Measurements from ENCODE around the gene HBA1. TPM values are rescaled to one million over a fixed set of nuclear protein-coding genes. Genes with fewer than 3 reads are reported as not detected.

The HBA1 gene
- total RNA-seq, 4 donors from 2014 or later, result 11.9 to 71.7 (median 41.0) TPM

GRCh38 chr16:180101-180675, 3.7 kb downstream of the HBA1 start, which contains the start of gene HBQ1:
HBQ1 (plus strand) TSS chr16:180459; CDS start chr16:180487, 28 bp downstream.
- TF ChIP-seq, protein P1, sequence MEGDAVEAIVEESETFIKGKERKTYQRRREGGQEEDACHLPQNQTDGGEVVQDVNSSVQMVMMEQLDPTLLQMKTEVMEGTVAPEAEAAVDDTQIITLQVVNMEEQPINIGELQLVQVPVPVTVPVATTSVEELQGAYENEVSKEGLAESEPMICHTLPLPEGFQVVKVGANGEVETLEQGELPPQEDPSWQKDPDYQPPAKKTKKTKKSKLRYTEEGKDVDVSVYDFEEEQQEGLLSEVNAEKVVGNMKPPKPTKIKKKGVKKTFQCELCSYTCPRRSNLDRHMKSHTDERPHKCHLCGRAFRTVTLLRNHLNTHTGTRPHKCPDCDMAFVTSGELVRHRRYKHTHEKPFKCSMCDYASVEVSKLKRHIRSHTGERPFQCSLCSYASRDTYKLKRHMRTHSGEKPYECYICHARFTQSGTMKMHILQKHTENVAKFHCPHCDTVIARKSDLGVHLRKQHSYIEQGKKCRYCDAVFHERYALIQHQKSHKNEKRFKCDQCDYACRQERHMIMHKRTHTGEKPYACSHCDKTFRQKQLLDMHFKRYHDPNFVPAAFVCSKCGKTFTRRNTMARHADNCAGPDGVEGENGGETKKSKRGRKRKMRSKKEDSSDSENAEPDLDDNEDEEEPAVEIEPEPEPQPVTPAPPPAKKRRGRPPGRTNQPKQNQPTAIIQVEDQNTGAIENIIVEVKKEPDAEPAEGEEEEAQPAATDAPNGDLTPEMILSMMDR (IDR thresholded peaks at IDR 0.05; ENCODE audit: low read depth), result no peak

- TF ChIP-seq, protein P1 (IDR thresholded peaks at IDR 0.05; ENCODE audit: low read depth), result no peak
These were observed 4.4 kb downstream of the HBA1 start for GRCh38 chr16:180681-181564.

- TF ChIP-seq, protein P1 (IDR thresholded peaks at IDR 0.05; ENCODE audit: low read depth), result no peak
These were observed 5.1 kb downstream of the HBA1 start for GRCh38 chr16:181565-182021.

- TF ChIP-seq, protein P1 (IDR thresholded peaks at IDR 0.05; ENCODE audit: low read depth), result no peak
These were observed 6.5 kb downstream of the HBA1 start for GRCh38 chr16:183005-183404.

GRCh38 chr16:185213-185612, 8.7 kb downstream of the HBA1 start:
- TF ChIP-seq, protein P1 (IDR thresholded peaks at IDR 0.05; ENCODE audit: low read depth), result no peak

DNA sequence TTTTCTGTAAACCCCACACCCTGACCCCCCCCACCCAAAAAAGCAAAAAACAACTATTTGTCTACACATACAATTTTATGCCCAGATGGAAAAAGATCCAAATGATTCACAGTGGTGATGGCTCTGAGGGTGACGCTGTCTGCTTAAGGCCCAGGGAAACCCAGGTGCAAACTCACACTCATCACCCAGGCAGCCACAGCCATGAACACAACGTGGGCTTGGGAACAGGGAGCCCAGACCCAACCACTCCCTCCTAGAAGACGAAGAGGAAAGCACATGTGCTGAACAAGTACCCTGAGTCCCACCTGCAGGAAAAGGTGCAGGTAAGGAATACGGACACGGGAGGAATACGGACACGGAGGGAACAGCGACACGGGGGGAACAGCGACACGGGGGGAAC, 9.2 kb downstream of the HBA1 start:
- TF ChIP-seq, protein P1 (IDR thresholded peaks at IDR 0.05; ENCODE audit: low read depth), result no peak

DNA sequence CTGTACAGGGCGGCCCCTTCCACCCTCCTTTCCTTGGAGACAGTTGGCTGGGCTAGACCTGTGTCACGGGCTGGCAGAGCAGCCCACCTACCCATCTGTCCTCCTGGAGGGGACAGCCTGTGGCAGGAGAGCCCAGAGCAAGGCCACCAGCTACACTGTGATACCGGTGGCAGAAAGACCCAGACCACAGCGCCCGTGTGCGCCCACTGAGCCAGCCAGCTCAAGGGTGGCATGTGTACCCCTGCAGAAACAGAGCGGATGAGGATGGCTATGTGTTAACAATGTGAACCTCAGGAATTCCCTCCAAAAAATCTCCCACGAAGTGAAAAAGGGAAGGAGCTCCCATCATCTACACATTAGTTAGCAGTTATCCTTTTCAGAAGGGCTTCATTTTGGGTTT, 10.8 kb downstream of the HBA1 start:
- TF ChIP-seq, protein P1 (IDR thresholded peaks at IDR 0.05; ENCODE audit: low read depth), result no peak
